MM.1S (cell line): ENCODE results near the gene GRXCR2.

Experiments used
- CTCF ChIP-seq: fragments of 300-600 bp; sonication (generic); IDR thresholded peaks from 2 replicates; pipeline ENCODE4 v1.5.1; 2016; ENCODE audit warnings: antibody characterized with exemption, low read length, mixed read lengths
- EZH2 ChIP-seq: fragments of 300-600 bp; sonication (generic); optimal IDR thresholded peaks from 2 replicates; pipeline ENCODE3; 2017; ENCODE audit warnings: low read depth, mild to moderate bottlenecking, antibody characterized with exemption, low read length, mixed read lengths

DNA sequence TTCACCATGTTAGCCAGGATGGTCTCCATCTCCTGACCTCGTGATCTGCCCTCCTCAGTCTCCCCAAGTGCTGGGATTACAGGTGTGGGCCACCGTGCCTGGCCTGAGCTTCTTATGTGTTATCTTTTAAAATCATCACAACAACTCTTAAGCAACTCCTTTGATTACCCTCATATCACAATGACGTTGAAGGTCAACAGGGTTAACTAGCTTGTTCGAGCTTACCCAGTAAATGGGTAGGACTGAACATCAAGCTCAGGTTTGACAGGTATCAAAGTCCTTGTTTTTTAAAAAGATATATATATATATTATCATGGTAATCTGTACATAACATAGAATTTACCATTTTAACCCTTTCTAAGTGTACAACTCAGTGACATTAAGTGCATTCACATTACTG, 3.1 kb downstream of the GRXCR2 start:
- TF ChIP-seq CTCF (no peak), EZH2 (no peak)
